Astrocyte (in vitro differentiated cells and primary cell): ENCODE results near the gene SERPINE2.

Experiments
- CTCF ChIP-seq: IDR thresholded peaks from 2 replicates; pipeline ENCODE4 v1.5.1; 2011; ENCODE audit warnings: low read depth, mild to moderate bottlenecking, inconsistent platforms, low read length, moderate library complexity; ENCODE audit not compliant: insufficient read depth
- EZH2 ChIP-seq: IDR thresholded peaks from 2 replicates; pipeline ENCODE4 v1.6.1; 2012; ENCODE audit warnings: mild to moderate bottlenecking, low read length, inconsistent platforms; ENCODE audit not compliant: insufficient read depth

DNA sequence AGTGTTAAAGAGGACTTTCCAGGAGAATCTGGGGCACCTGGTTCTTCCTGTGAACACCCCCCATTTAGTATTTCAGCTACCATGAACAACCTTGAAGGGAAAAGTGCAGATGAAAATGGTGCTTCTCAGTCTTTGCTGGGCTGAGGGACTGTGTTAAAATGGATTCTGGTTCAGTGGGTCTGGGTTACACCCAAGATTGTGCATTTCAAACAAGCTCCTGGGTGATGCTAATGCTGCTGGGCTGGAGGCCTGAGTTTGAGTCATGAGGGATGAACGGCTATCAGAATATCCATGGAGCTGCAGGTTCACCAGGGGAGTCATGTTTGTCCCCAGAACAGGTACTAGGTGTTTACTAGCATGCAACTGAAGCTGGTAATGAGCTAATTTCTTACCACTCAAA lies 57.8 kb downstream of the SERPINE2 start:
- no peak for TF ChIP-seq CTCF
- TF ChIP-seq EZH2: no peak
